Amniotic epithelial cell (primary cell): Measurements from ENCODE around the gene SH2B2.
A peak's percentile ranks its signal among the peaks of the same experiment; 100 is the strongest.
"Not testable (repeated sequence)": the region's sequence is repeated elsewhere in the genome, so short reads cannot be mapped to it uniquely, and the experiment has no call there.

Experiments used
- DNase-seq: peaks from one replicate; pipeline ENCODE4 v3.0.0-alpha.2; 2010; ENCODE audit warnings: low read depth

The SH2B2 gene

GRCh38 chr7:102306916-102307677, 20.4 kb downstream of the SH2B2 start:
- DNase-seq = peak; percentile 59

GRCh38 chr7:102310414-102310815, 23.7 kb downstream of the SH2B2 start:
- no peak for DNase-seq

- no peak for DNase-seq
Measured at GRCh38 chr7:102312317-102312716, 25.6 kb downstream of the SH2B2 start.

- no peak for DNase-seq
Measured at GRCh38 chr7:102313997-102314780, 27.5 kb downstream of the SH2B2 start.

- DNase-seq = no peak
Measured at GRCh38 chr7:102317231-102318059, 30.8 kb downstream of the SH2B2 start.

- peak; percentile 17 for DNase-seq
Measured at GRCh38 chr7:102318482-102318971, 31.9 kb downstream of the SH2B2 start.

- DNase-seq = no peak
Measured at GRCh38 chr7:102319671-102320070, 33.0 kb downstream of the SH2B2 start.

- no peak for DNase-seq
Measured at GRCh38 chr7:102320181-102320580, 33.5 kb downstream of the SH2B2 start.

- DNase-seq = no peak
Measured at GRCh38 chr7:102320601-102321350, 34.1 kb downstream of the SH2B2 start.

- no peak for DNase-seq
Measured at GRCh38 chr7:102321351-102322201, 34.9 kb downstream of the SH2B2 start.

GRCh38 chr7:102322202-102322715, 35.6 kb downstream of the SH2B2 start:
- no peak for DNase-seq

- no peak for DNase-seq
Measured at GRCh38 chr7:102323914-102324195, 37.2 kb downstream of the SH2B2 start.

GRCh38 chr7:102325106-102325505, 38.4 kb downstream of the SH2B2 start:
- not testable (repeated sequence) for DNase-seq

GRCh38 chr7:102326157-102326889, 39.7 kb downstream of the SH2B2 start:
- no peak for DNase-seq

- DNase-seq = not testable (repeated sequence)
Measured at GRCh38 chr7:102327183-102327582, 40.5 kb downstream of the SH2B2 start.

- DNase-seq = not testable (repeated sequence)
Measured at GRCh38 chr7:102328863-102329262, 42.2 kb downstream of the SH2B2 start.

- not testable (repeated sequence) for DNase-seq
Measured at GRCh38 chr7:102329366-102329765, 42.7 kb downstream of the SH2B2 start.

GRCh38 chr7:102330666-102331460, 44.2 kb downstream of the SH2B2 start:
- DNase-seq = not testable (repeated sequence)

GRCh38 chr7:102335574-102335973, 48.9 kb downstream of the SH2B2 start:
- not testable (repeated sequence) for DNase-seq
